Immature natural killer cell (primary cell): ENCODE measurements around the gene BTBD6. TPM values are rescaled to one million over a fixed set of nuclear protein-coding genes. Genes with fewer than 3 reads are reported as not detected.
"Not testable (repeated sequence)": the region's sequence is repeated elsewhere in the genome, so short reads cannot be mapped to it uniquely, and the experiment has no call there.

ENCODE experiments used
- DNase-seq, 3 donors: peaks; one replicate each; pipeline ENCODE4 v3.0.0; 2022; ENCODE audit warnings: mixed read lengths in 1 of 3
- H3K27ac Mint-ChIP-seq, 6 donors: one replicate each; pipeline ENCODE4 v1.8.0; 2020; ENCODE audit warnings: mixed read lengths in 6 of 6, mild to moderate bottlenecking in 5 of 6, inconsistent platforms in 4 of 6, moderate library complexity in 3 of 6
- H3K27me3 Mint-ChIP-seq, 3 donors: one replicate each; pipeline ENCODE4 v1.8.0; 2020 to 2021; ENCODE audit warnings: low read depth in 3 of 3, mild to moderate bottlenecking in 3 of 3, mixed read lengths in 3 of 3, moderate library complexity in 3 of 3, inconsistent platforms in 1 of 3
- H3K36me3 Mint-ChIP-seq, 3 donors: one replicate each; pipeline ENCODE4 v1.8.0; 2020; ENCODE audit warnings: mixed read lengths in 3 of 3, inconsistent platforms in 2 of 3, mild to moderate bottlenecking in 2 of 3
- H3K4me1 Mint-ChIP-seq, 2 donors: one replicate each; pipeline ENCODE4 v1.8.0; 2020; ENCODE audit warnings: inconsistent platforms in 2 of 2, mild to moderate bottlenecking in 2 of 2, mixed read lengths in 2 of 2, moderate library complexity in 1 of 2
- H3K4me3 Mint-ChIP-seq, 5 donors: one replicate each; pipeline ENCODE4 v1.8.0; 2020; ENCODE audit warnings: mild to moderate bottlenecking in 5 of 5, mixed read lengths in 5 of 5, inconsistent platforms in 3 of 5, moderate library complexity in 3 of 5
- H3K9me3 Mint-ChIP-seq, 6 donors: one replicate each; pipeline ENCODE4 v1.8.0; 2020; ENCODE audit warnings: mild to moderate bottlenecking in 6 of 6, mixed read lengths in 6 of 6, inconsistent platforms in 4 of 6, moderate library complexity in 3 of 6
- polyA plus RNA-seq, 3 donors: library from polyadenylated mRNA; unstranded; fragments of 300-500 nt; fragmentation: Illumina TruSeq; gene quantifications; one replicate each; pipeline ENCODE4 v1.2.3, GENCODE V29; 2021

The BTBD6 gene
- polyA plus RNA-seq, 3 donors from 2014 or later: 3.7 to 13.3 (median 13.1) TPM

GRCh38 chr14:105290621-105291346 is 42.5 kb downstream of the BTBD6 start:
- H3K36me3 Mint-ChIP-seq: peaks cover 0 to 4% (median 0%) of the 10 kb centered on the region in 3 donors
- H3K9me3 Mint-ChIP-seq: no peaks in the 10 kb centered on the region
- peak overlapping the region; percentile 55 to 77 (median 61) for H3K4me3 Mint-ChIP-seq
- H3K27me3 Mint-ChIP-seq: peaks cover 9 to 31% (median 10%) of the 10 kb centered on the region in 3 donors
- H3K27ac Mint-ChIP-seq: peak overlapping the region; percentile 81 to 96 (median 92)
- peaks cover 51 to 56% of the 10 kb centered on the region in 2 donors for H3K4me1 Mint-ChIP-seq
- DNase-seq: peak; percentile 89 to 93 (median 90)

DNA sequence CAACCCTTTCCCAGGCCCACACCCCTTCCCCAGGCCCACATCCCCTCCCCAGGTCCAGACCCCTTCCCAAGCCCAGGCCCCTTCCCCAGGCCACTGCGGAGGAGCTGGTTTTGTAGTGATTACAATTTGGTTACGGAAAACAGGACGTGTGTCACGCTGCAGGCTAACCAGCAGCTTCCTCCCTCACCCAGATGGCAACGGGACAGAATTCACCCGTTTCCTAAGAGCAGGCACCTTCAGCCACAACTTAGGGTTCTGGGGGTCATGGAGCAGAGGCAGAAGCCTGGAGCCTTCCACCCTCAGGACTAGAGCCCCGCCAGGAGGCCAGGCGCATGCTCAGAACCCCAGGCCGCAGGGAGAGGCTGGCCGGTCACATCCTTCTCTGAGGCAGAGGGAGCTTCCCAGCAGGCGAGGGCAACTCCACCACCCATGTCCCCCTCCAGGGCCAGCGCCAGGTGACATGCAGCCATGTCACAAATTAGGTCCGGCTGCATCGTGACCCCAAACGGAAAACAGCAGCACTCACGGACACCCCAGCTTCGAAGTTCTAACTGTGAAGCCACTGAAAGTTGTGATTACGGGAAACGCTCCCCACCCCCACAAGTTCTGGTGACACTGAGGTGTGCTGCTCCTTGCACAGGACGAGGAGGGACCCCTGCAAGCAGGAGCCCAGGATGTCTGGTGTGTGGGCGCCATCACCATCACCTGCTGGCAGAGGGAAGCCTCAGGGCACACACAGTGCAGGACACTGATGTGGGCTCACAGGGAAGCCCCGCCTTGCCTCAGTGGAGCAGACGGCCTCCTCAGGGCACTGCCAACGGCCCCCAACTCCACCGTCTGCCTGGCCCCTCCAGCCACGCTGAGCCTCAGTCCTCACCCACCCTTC is 44.7 kb downstream of the BTBD6 start:
- H3K4me3 Mint-ChIP-seq: peak overlapping the region; percentile 24 to 72 (median 59)
- peak overlapping the region; percentile 23 to 98 (median 90) for H3K27ac Mint-ChIP-seq
- H3K9me3 Mint-ChIP-seq: no peaks in the 10 kb centered on the region
- DNase-seq: peak in 1 of 3 donors; percentile 29
- peaks cover 9 to 30% (median 10%) of the 10 kb centered on the region in 3 donors for H3K27me3 Mint-ChIP-seq
- peaks cover 0 to 4% (median 0%) of the 10 kb centered on the region in 3 donors for H3K36me3 Mint-ChIP-seq
- peaks cover 51 to 54% of the 10 kb centered on the region in 2 donors for H3K4me1 Mint-ChIP-seq

DNA sequence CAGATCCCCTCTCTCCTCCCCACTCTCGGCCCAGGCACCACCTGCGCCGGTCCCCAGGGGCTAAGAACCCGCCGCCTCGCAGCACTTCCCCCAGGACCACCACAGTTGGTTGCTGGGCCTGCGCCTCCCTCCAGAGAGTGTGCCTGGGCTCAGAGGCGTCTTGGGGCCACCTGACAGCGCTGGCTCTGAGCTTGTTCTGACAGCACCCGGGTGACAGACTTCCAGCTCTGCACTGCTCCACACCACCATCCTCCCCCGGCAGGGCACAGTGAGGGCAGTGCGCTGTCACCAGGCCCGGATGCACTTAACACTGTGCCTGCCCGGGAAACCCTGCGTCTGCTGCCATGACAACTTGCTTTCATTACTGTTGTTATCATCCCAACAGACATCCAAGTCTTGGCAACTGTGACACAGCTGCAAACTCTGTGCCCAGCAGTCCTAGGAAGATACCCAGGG is 45.8 kb downstream of the BTBD6 start:
- H3K4me1 Mint-ChIP-seq: peaks cover 54% of the 10 kb centered on the region in 2 donors
- peak overlapping the region; percentile 24 to 63 (median 56) for H3K4me3 Mint-ChIP-seq
- DNase-seq: peak; percentile 74 to 77 (median 76)
- H3K27me3 Mint-ChIP-seq: peaks cover 9 to 33% (median 10%) of the 10 kb centered on the region in 3 donors
- no peaks in the 10 kb centered on the region for H3K9me3 Mint-ChIP-seq
- H3K36me3 Mint-ChIP-seq: peaks cover 0 to 4% (median 0%) of the 10 kb centered on the region in 3 donors
- peak overlapping the region; percentile 90 to 98 (median 96) for H3K27ac Mint-ChIP-seq

GRCh38 chr14:105297311-105297710 is 49.0 kb downstream of the BTBD6 start:
- peaks cover 6 to 29% (median 10%) of the 10 kb centered on the region in 3 donors for H3K27me3 Mint-ChIP-seq
- not testable (repeated sequence) for H3K9me3 Mint-ChIP-seq, H3K27ac Mint-ChIP-seq, H3K36me3 Mint-ChIP-seq, H3K4me3 Mint-ChIP-seq, DNase-seq
- peaks cover 40 to 43% of the 10 kb centered on the region in 2 donors for H3K4me1 Mint-ChIP-seq

DNA sequence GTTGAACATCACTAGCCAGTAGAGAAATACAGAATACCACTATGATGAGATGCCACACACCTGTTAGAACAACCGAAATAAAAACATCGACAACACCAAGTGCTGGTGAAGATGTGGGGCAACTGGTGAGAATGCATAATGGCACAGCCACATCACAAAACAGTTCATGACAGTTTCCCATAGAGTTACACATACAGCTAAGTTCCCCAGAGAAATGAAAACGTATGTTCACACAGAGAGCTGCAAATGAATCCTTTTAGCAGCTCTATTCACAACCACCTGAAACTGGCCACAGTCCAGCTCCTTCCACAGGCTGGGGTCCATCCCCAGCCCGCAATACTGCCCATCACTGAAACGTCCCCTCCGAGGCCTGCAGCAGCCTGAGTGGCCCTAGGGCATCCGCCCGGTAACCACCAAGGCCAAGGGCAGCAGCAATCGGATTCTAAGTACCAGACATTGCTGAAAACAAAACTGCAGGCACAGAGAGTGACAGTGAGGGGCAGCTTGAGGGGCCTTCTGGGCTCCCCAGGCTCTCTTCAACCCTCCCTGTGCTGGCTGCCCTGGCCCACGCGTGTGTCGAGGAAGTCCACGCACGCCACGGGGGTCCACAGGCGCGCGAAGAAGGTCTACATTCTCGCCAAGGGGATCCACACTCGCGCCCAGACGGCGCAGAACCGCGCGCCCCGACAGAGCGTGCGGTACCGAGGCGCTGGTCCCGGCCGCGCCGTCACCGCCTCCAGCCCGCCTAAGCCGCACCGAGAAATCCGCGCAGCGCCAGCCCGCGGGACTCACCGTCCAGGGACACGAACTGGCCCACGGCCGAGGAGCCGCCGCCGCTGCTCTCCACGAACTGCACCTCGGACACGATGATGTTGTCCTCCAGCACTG is 51.6 kb downstream of the BTBD6 start:
- DNase-seq: no peak
- no peaks in the 10 kb centered on the region for H3K9me3 Mint-ChIP-seq
- H3K27ac Mint-ChIP-seq: peak overlapping the region; percentile 85 to 96 (median 90)
- peak overlapping the region; percentile 84 to 93 (median 87) for H3K4me3 Mint-ChIP-seq
- H3K36me3 Mint-ChIP-seq: no peaks in the 10 kb centered on the region
- peaks cover 4 to 18% (median 8%) of the 10 kb centered on the region in 3 donors for H3K27me3 Mint-ChIP-seq
- H3K4me1 Mint-ChIP-seq: peaks cover 30 to 32% of the 10 kb centered on the region in 2 donors

Other genes starting within 250 kb of the BTBD6 start
- gene CDCA4, start 227.4 kb upstream of the BTBD6 start, polyA plus RNA-seq: 10 to 100 TPM; 14.5 to 18.3 (median 14.6) TPM
- 10 to 100 TPM in 1 of 3 donors, 1 to 10 TPM in 2; 5.8 to 25.6 (median 8.4) TPM for gene GPR132, start 183.1 kb upstream of the BTBD6 start, polyA plus RNA-seq
- gene JAG2, start 79.8 kb upstream of the BTBD6 start, polyA plus RNA-seq: under 1 TPM in 2 of 3 donors, not detected in 1; 0.17 to 0.39 TPM
- 10 to 100 TPM; 21.9 to 29.7 (median 27.3) TPM for gene NUDT14, start 67.2 kb upstream of the BTBD6 start, polyA plus RNA-seq
- 10 to 100 TPM in 1 of 3 donors, 1 to 10 TPM in 2; 2.9 to 11.0 (median 8.0) TPM for gene BRF1, start 52.5 kb downstream of the BTBD6 start, polyA plus RNA-seq
- gene PACS2, start 66.2 kb downstream of the BTBD6 start, polyA plus RNA-seq: 1 to 10 TPM; 2.0 to 3.3 (median 2.7) TPM
- 1 to 10 TPM in 1 of 3 donors, under 1 TPM in 2; 0.52 to 1.0 (median 0.79) TPM for gene TEX22, start 150.0 kb downstream of the BTBD6 start, polyA plus RNA-seq
- 1 to 10 TPM in 2 of 3 donors, under 1 TPM in 1; 0.82 to 3.0 (median 2.8) TPM for gene MTA1, start 171.3 kb downstream of the BTBD6 start, polyA plus RNA-seq
- 10 to 100 TPM in 2 of 3 donors, 1 to 10 TPM in 1; 5.7 to 30.2 (median 18.1) TPM for gene CRIP2, start 226.3 kb downstream of the BTBD6 start, polyA plus RNA-seq
- 1,000 to 10,000 TPM in 1 of 3 donors, 100 to 1,000 TPM in 2; 921 to 1,915 (median 940) TPM for gene CRIP1, start 238.4 kb downstream of the BTBD6 start, polyA plus RNA-seq
- 10 to 100 TPM; 11.4 to 20.3 (median 15.9) TPM for gene TEDC1, start 242.7 kb downstream of the BTBD6 start, polyA plus RNA-seq